Right atrium auricular region (tissue), 2 donors: ENCODE measurements around the gene HS3ST3A1. TPM values are rescaled to one million over a fixed set of nuclear protein-coding genes. Genes with fewer than 3 reads are reported as not detected.

Experiments used
- DNase-seq: peaks from one replicate; pipeline ENCODE4 v3.0.0-alpha.2; 2019; ENCODE audit warnings: low spot score
- H3K27ac ChIP-seq, 2 donors: fragments of 200-600 bp; sonication (generic); 1 replicate in 1 of 2; 2 replicates in 1 of 2; pipeline ENCODE4 v1.5.1; 2016 to 2019
- H3K27me3 ChIP-seq, 2 donors: fragments of 200-600 bp; sonication (generic); one replicate each; pipeline versions ENCODE4 v1.5.1 to v1.6.0; 2017 to 2019
- H3K36me3 ChIP-seq: fragments of 200-600 bp; sonication (generic); one replicate; pipeline ENCODE4 v1.5.1; 2016
- H3K4me1 ChIP-seq, 2 donors: fragments of 200-600 bp; sonication (generic); one replicate each; pipeline versions ENCODE4 v1.5.1 to v1.6.0; 2017 to 2019
- H3K4me3 ChIP-seq, 2 donors: fragments of 200-600 bp; sonication (generic); 1 replicate in 1 of 2; 2 replicates in 1 of 2; pipeline ENCODE4 v1.5.1; 2017 to 2019; ENCODE audit warnings: mild to moderate bottlenecking in 1 of 2, moderate library complexity in 1 of 2
- H3K9me3 ChIP-seq, 2 donors: fragments of 200-600 bp; sonication (generic); one replicate each; pipeline ENCODE4 v1.5.1; 2019
- total RNA-seq, 2 donors: library from RNA; depleted of rRNA; stranded (reverse); fragments of >200 nt; gene quantifications; one replicate each; pipeline ENCODE4 v1.1.0, GENCODE V29; 2016
- TF ChIP-seq, protein P1 (sequence below), 2 donors: fragments of 200-600 bp; sonication (generic); IDR thresholded peaks; one replicate each; pipeline ENCODE4 v1.5.1; 2019; ENCODE audit warnings: antibody characterized with exemption in 2 of 2

HS3ST3A1 gene
- total RNA-seq, 2 donors from 2014 or later, result 5.6 TPM; not detected in 1

DNA sequence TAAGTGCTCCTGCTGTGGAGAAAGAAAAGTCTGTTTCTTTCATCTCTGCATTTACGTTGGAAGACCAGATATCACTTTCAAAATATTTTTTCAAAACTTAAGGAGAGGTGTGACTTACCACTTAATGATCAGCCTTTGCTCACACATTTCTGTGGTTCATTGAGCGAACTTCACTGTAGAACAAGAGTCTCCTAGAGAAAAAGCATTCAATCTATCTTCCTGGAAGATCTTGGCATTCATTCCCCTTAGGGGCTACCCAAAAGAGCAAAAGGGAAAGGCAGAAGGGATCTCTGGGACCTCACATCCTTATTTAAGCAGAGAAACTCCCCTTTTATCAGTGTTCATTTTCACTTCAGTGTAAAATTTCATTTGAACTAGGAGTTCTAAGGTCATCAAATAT lies 61.2 kb downstream of the HS3ST3A1 start:
- H3K36me3 ChIP-seq, result no peaks in the 10 kb centered on the region
- no peaks in the 10 kb centered on the region for H3K4me1 ChIP-seq
- peaks cover 0 to 3% of the 10 kb centered on the region in 2 donors for H3K9me3 ChIP-seq
- H3K27ac ChIP-seq, result no peak overlapping the region
- TF ChIP-seq, protein P1, sequence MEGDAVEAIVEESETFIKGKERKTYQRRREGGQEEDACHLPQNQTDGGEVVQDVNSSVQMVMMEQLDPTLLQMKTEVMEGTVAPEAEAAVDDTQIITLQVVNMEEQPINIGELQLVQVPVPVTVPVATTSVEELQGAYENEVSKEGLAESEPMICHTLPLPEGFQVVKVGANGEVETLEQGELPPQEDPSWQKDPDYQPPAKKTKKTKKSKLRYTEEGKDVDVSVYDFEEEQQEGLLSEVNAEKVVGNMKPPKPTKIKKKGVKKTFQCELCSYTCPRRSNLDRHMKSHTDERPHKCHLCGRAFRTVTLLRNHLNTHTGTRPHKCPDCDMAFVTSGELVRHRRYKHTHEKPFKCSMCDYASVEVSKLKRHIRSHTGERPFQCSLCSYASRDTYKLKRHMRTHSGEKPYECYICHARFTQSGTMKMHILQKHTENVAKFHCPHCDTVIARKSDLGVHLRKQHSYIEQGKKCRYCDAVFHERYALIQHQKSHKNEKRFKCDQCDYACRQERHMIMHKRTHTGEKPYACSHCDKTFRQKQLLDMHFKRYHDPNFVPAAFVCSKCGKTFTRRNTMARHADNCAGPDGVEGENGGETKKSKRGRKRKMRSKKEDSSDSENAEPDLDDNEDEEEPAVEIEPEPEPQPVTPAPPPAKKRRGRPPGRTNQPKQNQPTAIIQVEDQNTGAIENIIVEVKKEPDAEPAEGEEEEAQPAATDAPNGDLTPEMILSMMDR (IDR thresholded peaks at IDR 0.05), result no peak
- DNase-seq, result no peak
- no peaks in the 10 kb centered on the region for H3K27me3 ChIP-seq
- no peak overlapping the region for H3K4me3 ChIP-seq

- Histone ChIP-seq H3K27ac (no peak overlapping the region), H3K9me3 (peaks cover 0 to 14% of the 10 kb centered on the region in 2 donors), H3K4me1 (no peaks in the 10 kb centered on the region), H3K36me3 (no peaks in the 10 kb centered on the region), H3K27me3 (no peaks in the 10 kb centered on the region), H3K4me3 (no peak overlapping the region)
- TF ChIP-seq, protein P1 (IDR thresholded peaks at IDR 0.05), result no peak
- no peak for DNase-seq
Observed at GRCh38 chr17:13539421-13539820, 62.3 kb downstream of the HS3ST3A1 start.

GRCh38 chr17:13538841-13539411 lies 62.8 kb downstream of the HS3ST3A1 start:
- DNase-seq, result no peak
- no peak overlapping the region for H3K27ac ChIP-seq
- peaks cover 0 to 14% of the 10 kb centered on the region in 2 donors for H3K9me3 ChIP-seq
- no peaks in the 10 kb centered on the region for H3K4me1 ChIP-seq
- TF ChIP-seq, protein P1 (IDR thresholded peaks at IDR 0.05), result no peak
- no peaks in the 10 kb centered on the region for H3K36me3 ChIP-seq
- H3K27me3 ChIP-seq, result no peaks in the 10 kb centered on the region
- no peak overlapping the region for H3K4me3 ChIP-seq

DNA sequence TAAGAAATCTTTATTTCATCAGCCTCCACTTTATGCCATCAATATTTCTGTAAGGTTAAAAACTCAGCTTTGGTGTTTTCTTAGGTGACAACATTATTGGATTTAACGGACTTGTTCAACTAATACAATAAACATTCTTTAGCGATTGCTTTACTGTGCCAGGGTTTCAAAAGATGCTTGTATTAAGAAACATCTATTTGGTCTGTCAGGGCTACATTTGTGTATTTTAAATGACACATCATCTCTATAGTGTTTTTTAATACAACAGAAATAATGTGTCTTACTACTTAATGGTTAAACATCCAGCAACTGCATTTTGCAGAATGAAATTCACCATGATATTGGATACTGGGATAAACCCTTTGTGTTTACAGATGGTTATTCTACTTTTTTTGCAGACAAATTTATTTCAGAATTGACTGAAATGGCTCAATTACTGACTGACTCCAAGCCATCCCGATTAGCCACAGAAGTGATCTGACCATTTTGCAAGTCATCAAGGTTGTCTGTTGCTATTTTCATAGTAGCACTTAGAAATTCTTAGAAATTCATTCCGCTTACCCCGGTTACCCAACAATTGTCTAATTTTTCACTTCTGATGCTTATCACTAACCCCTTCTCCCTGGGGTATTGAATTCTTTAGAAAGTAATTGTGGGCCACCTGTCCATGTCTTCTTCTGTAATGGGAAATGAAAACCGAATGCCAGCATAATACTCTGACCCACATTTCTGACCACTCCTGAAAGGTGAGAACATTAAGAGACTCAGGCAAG lies 63.7 kb downstream of the HS3ST3A1 start:
- TF ChIP-seq, protein P1 (IDR thresholded peaks at IDR 0.05), result no peak
- Histone ChIP-seq H3K27ac (no peak overlapping the region), H3K4me3 (no peak overlapping the region), H3K27me3 (no peaks in the 10 kb centered on the region), H3K9me3 (peaks cover 0 to 14% of the 10 kb centered on the region in 2 donors), H3K4me1 (no peaks in the 10 kb centered on the region), H3K36me3 (no peaks in the 10 kb centered on the region)
- DNase-seq, result no peak

- H3K27ac ChIP-seq, result no peak overlapping the region
- TF ChIP-seq, protein P1 (IDR thresholded peaks at IDR 0.05), result no peak
- H3K9me3 ChIP-seq, result peaks cover 0 to 14% of the 10 kb centered on the region in 2 donors
- no peak overlapping the region for H3K4me3 ChIP-seq
- no peaks in the 10 kb centered on the region for H3K4me1 ChIP-seq
- no peak for DNase-seq
- no peaks in the 10 kb centered on the region for H3K27me3 ChIP-seq
- H3K36me3 ChIP-seq, result no peaks in the 10 kb centered on the region
Observed at GRCh38 chr17:13537167-13537731, 64.5 kb downstream of the HS3ST3A1 start.
